ENCODE measurements around the gene STH. TPM values are rescaled to one million over a fixed set of nuclear protein-coding genes. Genes with fewer than 3 reads are reported as not detected.

STH gene
- polyA plus RNA-seq, 1 experiment, result not detected

GRCh38 chr17:45983614-45984310 lies 15.3 kb upstream of the STH start:
- no peak overlapping the region for H3K4me3 ChIP-seq (ENCODE audit: low read depth, low read length)
- peaks cover 23% of the 10 kb centered on the region for H3K27me3 ChIP-seq (ENCODE audit: control insufficient read depth, insufficient read depth, low read length)
- POLR2A ChIA-PET, result no interaction called here
- CTCF ChIA-PET, result no interaction called here
- H3K9me3 ChIP-seq (ENCODE audit: control insufficient read depth, insufficient read depth, low read length), result no peaks in the 10 kb centered on the region
- no peak overlapping the region for H3K27ac ChIP-seq (ENCODE audit: low read depth, low read length)
- no peak for DNase-seq (ENCODE audit: low read depth, low spot score)
- TF ChIP-seq CTCF (IDR thresholded peaks at IDR 0.05; ENCODE audit: low read depth, low read length), result no peak

DNA sequence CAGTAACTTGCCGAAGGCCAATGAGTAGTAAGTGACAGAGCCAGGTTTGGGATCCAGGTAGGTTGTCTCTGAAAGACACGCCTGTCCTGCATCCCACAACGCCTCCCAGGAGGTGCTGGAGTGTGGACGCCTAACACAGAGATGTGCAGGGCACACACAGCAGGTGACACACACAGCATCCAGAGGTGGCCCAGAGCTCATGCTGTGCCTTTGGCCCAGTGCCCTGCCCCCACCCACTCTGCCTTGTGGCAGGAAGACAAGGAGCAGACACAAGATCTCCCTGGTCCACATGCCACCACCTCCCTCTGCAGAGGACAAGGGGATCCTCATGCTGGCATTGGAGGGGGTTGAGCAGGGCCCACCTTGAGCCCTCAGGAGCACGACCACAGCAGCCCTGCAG lies 14.7 kb upstream of the STH start:
- Histone ChIP-seq H3K9me3 (ENCODE audit: control insufficient read depth, insufficient read depth, low read length) (no peaks in the 10 kb centered on the region), H3K4me3 (ENCODE audit: low read depth, low read length) (no peak overlapping the region), H3K27me3 (ENCODE audit: control insufficient read depth, insufficient read depth, low read length) (peaks cover 23% of the 10 kb centered on the region), H3K27ac (ENCODE audit: low read depth, low read length) (no peak overlapping the region)
- no peak for DNase-seq (ENCODE audit: low read depth, low spot score)
- CTCF ChIA-PET, result no interaction called here
- TF ChIP-seq CTCF (IDR thresholded peaks at IDR 0.05; ENCODE audit: low read depth, low read length), result no peak
- POLR2A ChIA-PET, result no interaction called here

DNA sequence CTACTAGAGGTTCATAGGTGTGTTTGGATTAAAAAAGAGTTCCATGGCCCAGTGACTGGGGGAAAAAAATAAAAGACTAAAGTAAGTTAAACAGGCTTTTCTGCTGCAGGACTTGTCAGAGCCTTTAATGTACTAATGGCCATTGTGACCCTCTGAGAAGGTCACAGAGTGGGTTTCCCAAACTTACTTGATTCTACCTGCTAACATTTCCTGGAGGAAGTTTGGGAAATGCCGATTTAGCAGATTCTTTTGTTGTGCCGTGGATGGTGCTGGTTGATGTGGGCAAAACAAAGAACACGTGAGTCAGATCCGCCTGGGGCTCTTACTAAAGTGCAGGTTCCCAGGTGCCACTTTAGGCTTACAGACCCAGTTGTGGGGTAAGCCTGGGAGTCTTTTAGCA lies 13.6 kb upstream of the STH start:
- Histone ChIP-seq H3K27me3 (ENCODE audit: control insufficient read depth, insufficient read depth, low read length) (peaks cover 22% of the 10 kb centered on the region), H3K4me3 (ENCODE audit: low read depth, low read length) (no peak overlapping the region), H3K27ac (ENCODE audit: low read depth, low read length) (no peak overlapping the region), H3K9me3 (ENCODE audit: control insufficient read depth, insufficient read depth, low read length) (no peaks in the 10 kb centered on the region)
- no peak for DNase-seq (ENCODE audit: low read depth, low spot score)
- CTCF ChIA-PET, result no interaction called here
- POLR2A ChIA-PET, result interaction anchor here (0.9 kb wide), 1 partner anchor 9 kb away, joined by 4 read pairs; no protein-coding TSS in a partner anchor
- TF ChIP-seq CTCF (IDR thresholded peaks at IDR 0.05; ENCODE audit: low read depth, low read length), result no peak

- CTCF ChIA-PET, result interaction anchor here (2.4 kb wide), 1 partner anchor 16 kb away, joined by 8 read pairs; no protein-coding TSS in a partner anchor
- no peak overlapping the region for H3K27ac ChIP-seq (ENCODE audit: low read depth, low read length)
Observed at GRCh38 chr17:45986056-45986455, 13.0 kb upstream of the STH start.

More at GRCh38 chr17:45986056-45986455, 13.0 kb upstream of the STH start:
- Histone ChIP-seq H3K9me3 (ENCODE audit: control insufficient read depth, insufficient read depth, low read length) (no peaks in the 10 kb centered on the region), H3K4me3 (ENCODE audit: low read depth, low read length) (no peak overlapping the region), H3K27me3 (ENCODE audit: control insufficient read depth, insufficient read depth, low read length) (peaks cover 22% of the 10 kb centered on the region)
- DNase-seq (ENCODE audit: low read depth, low spot score), result no peak
- POLR2A ChIA-PET, result interaction anchor here (0.9 kb wide), 1 partner anchor 10 kb away, joined by 4 read pairs; no protein-coding TSS in a partner anchor
- no peak for TF ChIP-seq CTCF (IDR thresholded peaks at IDR 0.05; ENCODE audit: low read depth, low read length)

Data from AG04450 (cell line).